ENCODE results near the gene NFATC1.
A peak's percentile ranks its signal among the peaks of the same experiment; 100 is the strongest.

The NFATC1 gene

DNA sequence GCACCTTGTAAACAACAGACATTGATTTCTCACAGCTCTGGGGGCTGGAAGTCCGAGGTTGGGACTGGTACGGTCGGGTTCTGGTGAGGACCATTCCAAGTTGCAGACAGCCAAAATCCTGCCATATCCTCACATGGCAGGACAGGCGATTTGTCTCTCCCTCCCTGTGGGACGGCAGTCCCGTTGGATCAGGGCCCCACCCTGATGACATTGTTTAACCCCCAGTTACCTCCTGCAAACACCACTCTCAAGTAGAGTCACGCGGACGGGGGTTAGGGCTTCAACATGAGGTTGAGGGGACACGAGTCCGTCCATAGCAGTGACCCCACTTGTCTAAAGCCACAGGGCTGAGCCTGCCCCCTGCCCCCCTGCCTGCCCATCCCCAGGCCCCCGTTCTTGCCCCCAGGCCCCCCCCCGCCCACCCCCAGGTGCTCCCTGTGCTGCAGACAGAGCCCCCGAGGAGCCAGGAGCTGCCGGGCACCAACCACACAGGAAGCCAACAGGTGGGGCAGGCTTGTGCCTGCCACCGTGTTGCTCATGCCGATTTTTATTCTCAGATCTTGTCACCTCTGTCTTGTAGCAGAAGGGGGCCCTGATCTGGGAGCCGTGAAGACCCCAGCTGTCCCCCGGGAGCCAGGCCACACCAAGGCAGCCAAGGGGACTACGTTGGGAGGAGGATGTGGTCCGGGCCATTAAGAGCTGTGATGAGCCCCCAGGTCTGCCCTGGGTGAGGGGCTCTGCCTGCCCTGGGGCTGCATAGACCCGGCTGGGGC, 82.2 kb downstream of the NFATC1 start:
- no peak for ATAC-seq
- TF ChIP-seq SNAI2 (CRISPR knock-in tag; IDR thresholded peaks at IDR 0.05): no peak
- TF ChIP-seq, protein P1, sequence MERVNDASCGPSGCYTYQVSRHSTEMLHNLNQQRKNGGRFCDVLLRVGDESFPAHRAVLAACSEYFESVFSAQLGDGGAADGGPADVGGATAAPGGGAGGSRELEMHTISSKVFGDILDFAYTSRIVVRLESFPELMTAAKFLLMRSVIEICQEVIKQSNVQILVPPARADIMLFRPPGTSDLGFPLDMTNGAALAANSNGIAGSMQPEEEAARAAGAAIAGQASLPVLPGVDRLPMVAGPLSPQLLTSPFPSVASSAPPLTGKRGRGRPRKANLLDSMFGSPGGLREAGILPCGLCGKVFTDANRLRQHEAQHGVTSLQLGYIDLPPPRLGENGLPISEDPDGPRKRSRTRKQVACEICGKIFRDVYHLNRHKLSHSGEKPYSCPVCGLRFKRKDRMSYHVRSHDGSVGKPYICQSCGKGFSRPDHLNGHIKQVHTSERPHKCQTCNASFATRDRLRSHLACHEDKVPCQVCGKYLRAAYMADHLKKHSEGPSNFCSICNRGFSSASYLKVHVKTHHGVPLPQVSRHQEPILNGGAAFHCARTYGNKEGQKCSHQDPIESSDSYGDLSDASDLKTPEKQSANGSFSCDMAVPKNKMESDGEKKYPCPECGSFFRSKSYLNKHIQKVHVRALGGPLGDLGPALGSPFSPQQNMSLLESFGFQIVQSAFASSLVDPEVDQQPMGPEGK (CRISPR knock-in tag; IDR thresholded peaks at IDR 0.05; ENCODE audit: borderline replicate concordance): no peak
- TF ChIP-seq ZNF8 (CRISPR knock-in tag; IDR thresholded peaks at IDR 0.05): no peak
- TF ChIP-seq, protein P2, sequence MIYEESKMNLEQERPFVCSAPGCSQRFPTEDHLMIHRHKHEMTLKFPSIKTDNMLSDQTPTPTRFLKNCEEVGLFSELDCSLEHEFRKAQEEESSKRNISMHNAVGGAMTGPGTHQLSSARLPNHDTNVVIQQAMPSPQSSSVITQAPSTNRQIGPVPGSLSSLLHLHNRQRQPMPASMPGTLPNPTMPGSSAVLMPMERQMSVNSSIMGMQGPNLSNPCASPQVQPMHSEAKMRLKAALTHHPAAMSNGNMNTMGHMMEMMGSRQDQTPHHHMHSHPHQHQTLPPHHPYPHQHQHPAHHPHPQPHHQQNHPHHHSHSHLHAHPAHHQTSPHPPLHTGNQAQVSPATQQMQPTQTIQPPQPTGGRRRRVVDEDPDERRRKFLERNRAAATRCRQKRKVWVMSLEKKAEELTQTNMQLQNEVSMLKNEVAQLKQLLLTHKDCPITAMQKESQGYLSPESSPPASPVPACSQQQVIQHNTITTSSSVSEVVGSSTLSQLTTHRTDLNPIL (CRISPR knock-in tag; IDR thresholded peaks at IDR 0.05; ENCODE audit: low read depth): no peak

DNA sequence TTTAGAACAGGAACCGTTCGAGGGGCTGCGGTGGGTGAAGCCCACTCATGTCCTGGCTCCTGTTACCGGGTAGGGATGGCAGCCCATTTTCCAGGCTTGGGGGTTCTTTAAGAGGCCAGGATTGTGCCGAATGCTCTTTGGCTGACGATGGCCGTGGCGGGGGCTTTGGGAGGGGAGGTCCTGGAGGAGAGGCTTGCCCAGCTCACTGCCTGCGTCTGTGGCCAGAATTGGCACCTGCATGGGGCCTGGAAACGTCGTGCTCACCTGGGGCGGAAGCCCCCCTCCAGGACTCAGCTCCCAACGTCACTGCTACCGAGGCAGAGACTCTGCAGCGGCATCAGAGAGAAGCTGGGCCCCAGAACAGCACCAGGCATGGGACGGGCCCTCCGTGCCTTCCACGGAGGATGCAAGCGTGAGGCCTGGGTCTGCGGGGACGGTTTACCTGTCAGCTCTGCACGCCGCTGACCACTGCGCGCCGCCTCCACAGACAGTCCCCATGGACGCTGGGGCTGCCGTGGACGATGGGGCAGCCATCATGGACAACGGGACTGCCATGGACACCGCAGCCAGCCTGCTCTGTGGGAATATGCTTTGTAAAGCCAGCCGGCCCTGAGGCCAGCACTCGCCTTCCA, 82.9 kb downstream of the NFATC1 start:
- TF ChIP-seq BACH2 (CRISPR knock-in tag; IDR thresholded peaks at IDR 0.05; ENCODE audit: borderline replicate concordance) (no peak), ZC3H10 (CRISPR knock-in tag; IDR thresholded peaks at IDR 0.05) (no peak), ZFP30 (CRISPR knock-in tag; IDR thresholded peaks at IDR 0.05) (no peak), ZNF8 (CRISPR knock-in tag; IDR thresholded peaks at IDR 0.05) (no peak), TCF4 (CRISPR knock-in tag; IDR thresholded peaks at IDR 0.05; ENCODE audit: borderline replicate concordance) (no peak), ZNF565 (CRISPR knock-in tag; conservative IDR thresholded peaks at IDR 0.05; ENCODE audit: low read depth) (no peak), RARB (CRISPR knock-in tag; IDR thresholded peaks at IDR 0.05) (no peak), TOX (CRISPR knock-in tag; IDR thresholded peaks at IDR 0.05; ENCODE audit: borderline replicate concordance) (no peak), GLIS3 (CRISPR knock-in tag; IDR thresholded peaks at IDR 0.05) (no peak), SNAI2 (CRISPR knock-in tag; IDR thresholded peaks at IDR 0.05) (no peak)
- TF ChIP-seq, protein P3, sequence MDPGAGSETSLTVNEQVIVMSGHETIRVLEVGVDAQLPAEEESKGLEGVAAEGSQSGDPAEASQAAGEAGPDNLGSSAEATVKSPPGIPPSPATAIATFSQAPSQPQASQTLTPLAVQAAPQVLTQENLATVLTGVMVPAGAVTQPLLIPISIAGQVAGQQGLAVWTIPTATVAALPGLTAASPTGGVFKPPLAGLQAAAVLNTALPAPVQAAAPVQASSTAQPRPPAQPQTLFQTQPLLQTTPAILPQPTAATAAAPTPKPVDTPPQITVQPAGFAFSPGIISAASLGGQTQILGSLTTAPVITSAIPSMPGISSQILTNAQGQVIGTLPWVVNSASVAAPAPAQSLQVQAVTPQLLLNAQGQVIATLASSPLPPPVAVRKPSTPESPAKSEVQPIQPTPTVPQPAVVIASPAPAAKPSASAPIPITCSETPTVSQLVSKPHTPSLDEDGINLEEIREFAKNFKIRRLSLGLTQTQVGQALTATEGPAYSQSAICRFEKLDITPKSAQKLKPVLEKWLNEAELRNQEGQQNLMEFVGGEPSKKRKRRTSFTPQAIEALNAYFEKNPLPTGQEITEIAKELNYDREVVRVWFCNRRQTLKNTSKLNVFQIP (CRISPR knock-in tag; IDR thresholded peaks at IDR 0.05; ENCODE audit: borderline replicate concordance, low read depth): no peak
- TF ChIP-seq, protein P1 (CRISPR knock-in tag; IDR thresholded peaks at IDR 0.05; ENCODE audit: borderline replicate concordance): no peak
- ATAC-seq: peak; percentile 28; the same call in 2 of the 3 replicates

DNA sequence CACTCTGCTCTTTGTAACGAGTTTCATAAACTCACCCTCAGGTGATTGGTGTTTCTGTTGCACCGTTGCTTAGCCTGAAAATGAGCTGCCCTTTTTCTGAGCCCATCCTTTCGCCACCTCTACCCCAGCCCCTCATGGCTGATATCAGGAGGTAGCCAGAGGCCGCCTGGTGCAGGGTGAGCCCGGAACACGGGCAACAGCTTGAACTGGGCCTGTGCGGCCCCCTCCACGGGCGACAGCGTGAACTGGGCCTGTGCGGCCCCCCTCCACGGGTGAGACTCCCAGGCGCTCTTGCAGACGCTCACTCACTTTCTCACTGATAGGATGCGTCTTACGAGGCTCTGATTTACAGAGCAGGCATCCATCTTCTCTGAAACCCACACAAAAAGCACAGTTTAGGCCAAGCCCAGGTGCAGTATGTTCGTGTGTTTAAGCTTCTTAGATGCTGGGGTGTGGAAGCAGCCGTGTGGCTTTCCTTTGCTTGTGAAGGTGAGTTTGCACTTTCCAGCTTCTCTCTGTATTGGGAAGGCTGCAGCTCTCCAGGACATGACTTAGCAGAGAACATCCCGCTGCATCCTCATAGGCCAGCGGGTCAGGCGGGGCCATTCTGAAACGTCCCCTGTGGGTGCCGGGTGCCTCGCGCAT, 83.5 kb downstream of the NFATC1 start:
- peak; percentile 17; the same call in 1 of the 3 replicates for ATAC-seq
- no peak for TF ChIP-seq SNAI2 (CRISPR knock-in tag; IDR thresholded peaks at IDR 0.05)
- no peak for TF ChIP-seq ZC3H10 (CRISPR knock-in tag; IDR thresholded peaks at IDR 0.05)
- TF ChIP-seq, protein P2 (CRISPR knock-in tag; IDR thresholded peaks at IDR 0.05; ENCODE audit: low read depth): no peak
- TF ChIP-seq, protein P4, sequence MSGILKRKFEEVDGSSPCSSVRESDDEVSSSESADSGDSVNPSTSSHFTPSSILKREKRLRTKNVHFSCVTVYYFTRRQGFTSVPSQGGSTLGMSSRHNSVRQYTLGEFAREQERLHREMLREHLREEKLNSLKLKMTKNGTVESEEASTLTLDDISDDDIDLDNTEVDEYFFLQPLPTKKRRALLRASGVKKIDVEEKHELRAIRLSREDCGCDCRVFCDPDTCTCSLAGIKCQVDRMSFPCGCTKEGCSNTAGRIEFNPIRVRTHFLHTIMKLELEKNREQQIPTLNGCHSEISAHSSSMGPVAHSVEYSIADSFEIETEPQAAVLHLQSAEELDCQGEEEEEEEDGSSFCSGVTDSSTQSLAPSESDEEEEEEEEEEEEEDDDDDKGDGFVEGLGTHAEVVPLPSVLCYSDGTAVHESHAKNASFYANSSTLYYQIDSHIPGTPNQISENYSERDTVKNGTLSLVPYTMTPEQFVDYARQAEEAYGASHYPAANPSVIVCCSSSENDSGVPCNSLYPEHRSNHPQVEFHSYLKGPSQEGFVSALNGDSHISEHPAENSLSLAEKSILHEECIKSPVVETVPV (CRISPR knock-in tag; IDR thresholded peaks at IDR 0.05): no peak
- no peak for TF ChIP-seq ZFP3 (CRISPR knock-in tag; IDR thresholded peaks at IDR 0.05)
- TF ChIP-seq ZFP30 (CRISPR knock-in tag; IDR thresholded peaks at IDR 0.05): no peak
- TF ChIP-seq ISL1 (CRISPR knock-in tag; IDR thresholded peaks at IDR 0.05): no peak
- TF ChIP-seq, protein P5, sequence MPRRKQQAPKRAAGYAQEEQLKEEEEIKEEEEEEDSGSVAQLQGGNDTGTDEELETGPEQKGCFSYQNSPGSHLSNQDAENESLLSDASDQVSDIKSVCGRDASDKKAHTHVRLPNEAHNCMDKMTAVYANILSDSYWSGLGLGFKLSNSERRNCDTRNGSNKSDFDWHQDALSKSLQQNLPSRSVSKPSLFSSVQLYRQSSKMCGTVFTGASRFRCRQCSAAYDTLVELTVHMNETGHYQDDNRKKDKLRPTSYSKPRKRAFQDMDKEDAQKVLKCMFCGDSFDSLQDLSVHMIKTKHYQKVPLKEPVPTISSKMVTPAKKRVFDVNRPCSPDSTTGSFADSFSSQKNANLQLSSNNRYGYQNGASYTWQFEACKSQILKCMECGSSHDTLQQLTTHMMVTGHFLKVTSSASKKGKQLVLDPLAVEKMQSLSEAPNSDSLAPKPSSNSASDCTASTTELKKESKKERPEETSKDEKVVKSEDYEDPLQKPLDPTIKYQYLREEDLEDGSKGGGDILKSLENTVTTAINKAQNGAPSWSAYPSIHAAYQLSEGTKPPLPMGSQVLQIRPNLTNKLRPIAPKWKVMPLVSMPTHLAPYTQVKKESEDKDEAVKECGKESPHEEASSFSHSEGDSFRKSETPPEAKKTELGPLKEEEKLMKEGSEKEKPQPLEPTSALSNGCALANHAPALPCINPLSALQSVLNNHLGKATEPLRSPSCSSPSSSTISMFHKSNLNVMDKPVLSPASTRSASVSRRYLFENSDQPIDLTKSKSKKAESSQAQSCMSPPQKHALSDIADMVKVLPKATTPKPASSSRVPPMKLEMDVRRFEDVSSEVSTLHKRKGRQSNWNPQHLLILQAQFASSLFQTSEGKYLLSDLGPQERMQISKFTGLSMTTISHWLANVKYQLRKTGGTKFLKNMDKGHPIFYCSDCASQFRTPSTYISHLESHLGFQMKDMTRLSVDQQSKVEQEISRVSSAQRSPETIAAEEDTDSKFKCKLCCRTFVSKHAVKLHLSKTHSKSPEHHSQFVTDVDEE (CRISPR knock-in tag; IDR thresholded peaks at IDR 0.05): no peak
- TF ChIP-seq CSDC2 (CRISPR knock-in tag; IDR thresholded peaks at IDR 0.05): no peak
- TF ChIP-seq ARNTL (CRISPR knock-in tag; IDR thresholded peaks at IDR 0.05; ENCODE audit: borderline replicate concordance, low read depth): no peak
- TF ChIP-seq, protein P3 (CRISPR knock-in tag; IDR thresholded peaks at IDR 0.05; ENCODE audit: borderline replicate concordance, low read depth): no peak
